H1 (cell line): ENCODE results near the gene MIGA1.
"Not testable (repeated sequence)": the region's sequence is repeated elsewhere in the genome, so short reads cannot be mapped to it uniquely, and the experiment has no call there.

Source experiments
- BACH1 ChIP-seq: IDR thresholded peaks from 2 replicates; pipeline ENCODE4 v1.6.1; 2012; ENCODE audit warnings: low read length, improper control_type of control experiment
- CHD1 ChIP-seq: IDR thresholded peaks from 2 replicates; pipeline ENCODE4 v1.6.1; 2012; ENCODE audit warnings: low read depth, low read length, improper control_type of control experiment
- CTCF ChIP-seq, 3 experiments: IDR thresholded peaks; 1 replicate in 2 of 3; 2 replicates in 1 of 3; pipeline versions ENCODE4 v1.5.1 to v1.6.1; 2011; ENCODE audit warnings: low read length in 3 of 3, mild to moderate bottlenecking in 3 of 3, inconsistent platforms in 2 of 3, low read depth in 1 of 3, moderate library complexity in 1 of 3; ENCODE audit not compliant: insufficient read depth in 1 of 3; ENCODE audit errors: control extremely low read depth in 1 of 3
- E2F6 ChIP-seq: IDR thresholded peaks from 2 replicates; pipeline ENCODE4 v1.6.1; 2012; ENCODE audit warnings: inconsistent platforms
- FOSL1 ChIP-seq: IDR thresholded peaks from 2 replicates; pipeline ENCODE4 v1.6.1; 2011; ENCODE audit warnings: mild to moderate bottlenecking, low read depth, low read length, moderate library complexity; ENCODE audit not compliant: insufficient read depth
- KDM1A ChIP-seq: fragments of 200-600, 300-600 bp; sonication (generic); IDR thresholded peaks from 2 replicates; pipeline ENCODE4 v1.7.1; 2016; ENCODE audit warnings: mild to moderate bottlenecking, low read length, borderline replicate concordance
- NANOG ChIP-seq: IDR thresholded peaks from 2 replicates; pipeline ENCODE4 v1.6.1; 2011; ENCODE audit warnings: low read length, low read depth, mild to moderate bottlenecking, inconsistent platforms; ENCODE audit not compliant: insufficient read depth, poor library complexity, severe bottlenecking
- POLR2A ChIP-seq, 2 experiments: IDR thresholded peaks; 1 replicate in 1 of 2; 2 replicates in 1 of 2; pipeline ENCODE4 v1.6.1; 2011; ENCODE audit warnings: low read depth in 2 of 2, low read length in 2 of 2, mild to moderate bottlenecking in 2 of 2; ENCODE audit errors: control extremely low read depth in 1 of 2
- POLR2AphosphoS5 ChIP-seq: IDR thresholded peaks from 2 replicates; pipeline ENCODE4 v1.6.1; 2011; ENCODE audit warnings: low read depth, low read length
- RFX5 ChIP-seq: IDR thresholded peaks from 2 replicates; pipeline ENCODE4 v1.6.1; 2011; ENCODE audit warnings: low read depth, low read length, improper control_type of control experiment, borderline replicate concordance
- SP1 ChIP-seq: IDR thresholded peaks from 2 replicates; pipeline ENCODE4 v1.6.1; 2011; ENCODE audit warnings: low read depth, low read length
- TEAD4 ChIP-seq: IDR thresholded peaks from 2 replicates; pipeline ENCODE4 v1.6.1; 2012; ENCODE audit warnings: low read depth, low read length, inconsistent platforms, mixed read lengths
- YY1 ChIP-seq: IDR thresholded peaks from 2 replicates; pipeline ENCODE4 v1.6.1; 2011; ENCODE audit warnings: low read depth, mild to moderate bottlenecking, low read length

- TF ChIP-seq RFX5; POLR2AphosphoS5; BACH1; CTCF (IDR thresholded peaks at IDR 0.05; ENCODE audit: control extremely low read depth in 1 of 3, insufficient read depth in 1 of 3, low read depth in 1 of 3, low read length in 3 of 3); CHD1; FOSL1; NANOG; SP1; E2F6; YY1; POLR2A (IDR thresholded peaks at IDR 0.05; ENCODE audit: control extremely low read depth in 1 of 2, low read depth in 2 of 2, low read length in 2 of 2); TEAD4; KDM1A: not testable (repeated sequence)
Observed at GRCh38 chr1:77786093-77786741, 6.8 kb downstream of the MIGA1 start.
